GM04503 (cell line): Measurements from ENCODE around the gene ACADSB.

Source experiments
- DNase-seq: peaks from one replicate; pipeline ENCODE4 v3.0.0-alpha.2; 2012; ENCODE audit warnings: low read depth

ACADSB gene

DNA sequence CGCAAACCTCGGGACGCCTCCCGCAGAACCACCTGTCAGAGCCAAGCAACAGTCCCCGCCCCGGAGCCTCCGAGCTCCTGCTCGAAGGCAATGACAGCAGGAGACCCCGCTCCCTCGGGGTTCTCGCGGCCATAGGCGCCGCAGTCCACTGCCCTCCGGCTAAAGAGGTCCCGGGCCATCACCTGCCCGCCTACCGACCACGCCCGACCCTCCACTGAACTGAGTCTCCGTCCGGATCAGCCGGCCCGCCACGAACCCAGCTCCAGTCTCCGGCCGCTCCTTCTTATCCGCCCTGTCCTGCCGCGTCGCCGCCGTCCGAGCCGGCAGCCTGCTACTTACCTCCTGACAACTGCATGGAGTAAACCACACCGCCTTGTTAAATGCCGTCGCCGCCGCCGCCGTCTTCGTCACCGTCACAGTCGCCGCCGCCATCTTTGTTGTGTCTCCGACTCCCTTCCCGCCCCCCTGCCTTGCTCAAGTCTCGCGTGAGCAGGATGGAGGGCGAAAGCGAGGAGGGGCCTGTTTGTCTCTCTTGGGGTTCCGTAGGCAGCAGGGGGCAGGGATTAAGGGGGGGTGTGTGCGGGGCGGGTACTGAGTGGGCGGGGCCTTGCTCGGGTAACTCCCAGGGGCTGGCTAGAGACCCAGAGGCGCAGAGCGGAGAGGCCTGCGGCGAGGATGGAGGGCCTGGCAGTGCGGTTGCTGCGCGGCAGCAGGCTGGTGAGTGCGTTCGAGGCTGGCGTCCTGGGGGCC, at the start of gene ACADSB, which contains the start of gene IKZF5:
TSS of gene ACADSB (plus strand) at position 652 of the 750 bp plus-strand sequence. CDS start at position 676, 24 bp downstream.
TSS of gene IKZF5 (minus strand) at position 441 of the 750 bp plus-strand sequence. CDS start 10,170 bp downstream, outside the sequence.
- DNase-seq: peak; percentile 85

DNA sequence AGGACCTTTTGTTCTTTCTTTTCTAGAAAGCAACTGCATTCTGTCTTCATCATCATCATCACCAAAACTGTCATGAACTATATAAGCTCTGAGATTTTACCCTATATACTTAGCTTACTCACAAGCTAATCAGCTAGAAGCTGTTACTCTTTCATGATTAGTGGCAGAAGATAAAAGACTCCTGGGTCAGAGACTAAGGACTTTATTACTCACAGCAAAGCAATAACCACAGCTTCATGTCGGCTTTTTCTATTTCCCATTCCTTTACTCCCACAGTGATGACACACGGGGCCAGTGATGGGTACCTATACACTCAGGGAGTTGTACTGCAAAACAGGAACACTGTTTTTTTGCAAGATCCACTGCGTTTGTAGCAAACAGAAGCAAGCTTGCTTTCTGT, 46.4 kb upstream of the ACADSB start:
- no peak for DNase-seq

- DNase-seq: no peak
Observed at GRCh38 chr10:122966879-122967278, 41.9 kb upstream of the ACADSB start.

GRCh38 chr10:122968698-122969097, 40.1 kb upstream of the ACADSB start:
- DNase-seq: no peak

- no peak for DNase-seq
Observed at GRCh38 chr10:122974023-122974422, 34.8 kb upstream of the ACADSB start.

- DNase-seq: no peak
Observed at GRCh38 chr10:122974543-122975064, 34.2 kb upstream of the ACADSB start.

DNA sequence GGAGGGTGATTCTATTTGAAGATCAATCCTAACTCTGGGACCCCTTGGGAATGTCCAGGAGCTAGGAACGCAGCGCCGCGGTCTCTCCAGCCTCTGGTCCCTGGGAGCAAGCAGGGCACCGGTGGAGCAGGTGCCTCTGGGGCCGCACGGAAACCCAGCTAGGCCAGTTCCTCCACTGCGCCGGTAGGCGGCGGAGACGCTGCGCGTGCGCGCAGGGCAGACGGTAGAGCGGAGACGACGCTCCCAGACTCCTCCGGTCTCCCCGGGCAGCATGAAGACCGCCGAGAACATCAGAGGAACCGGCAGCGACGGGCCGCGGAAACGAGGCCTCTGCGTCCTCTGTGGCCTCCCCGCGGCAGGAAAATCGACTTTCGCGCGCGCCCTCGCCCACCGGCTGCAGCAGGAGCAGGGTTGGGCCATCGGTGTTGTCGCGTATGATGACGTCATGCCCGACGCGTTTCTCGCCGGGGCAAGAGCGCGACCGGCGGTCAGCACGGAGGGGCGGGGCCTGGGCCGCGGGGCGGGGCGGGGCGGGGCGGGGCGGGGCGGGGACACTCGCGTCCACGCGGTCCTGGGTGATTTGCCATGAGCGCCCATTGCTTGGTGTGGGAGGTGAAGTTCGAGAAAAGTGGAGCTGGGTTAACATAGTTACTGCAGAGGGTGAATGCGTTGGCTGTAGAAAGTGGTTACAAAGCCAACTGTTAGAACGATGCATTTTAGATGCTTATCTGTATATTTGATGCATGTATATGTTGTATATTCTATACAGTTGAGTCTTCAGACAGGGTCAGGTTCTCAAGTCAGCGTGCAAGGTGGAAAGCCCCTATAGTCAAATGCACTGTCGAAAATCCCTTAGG, 28.4 kb upstream of the ACADSB start, which contains the start of gene PSTK:
TSS of gene PSTK (plus strand) at position 193 of the 857 bp plus-strand sequence. CDS start at position 272, 79 bp downstream.
- peak; percentile 59 for DNase-seq

- DNase-seq: no peak
Observed at GRCh38 chr10:122981066-122981464, 27.7 kb upstream of the ACADSB start.

- DNase-seq: no peak
Observed at GRCh38 chr10:122983898-122984297, 24.9 kb upstream of the ACADSB start.

DNA sequence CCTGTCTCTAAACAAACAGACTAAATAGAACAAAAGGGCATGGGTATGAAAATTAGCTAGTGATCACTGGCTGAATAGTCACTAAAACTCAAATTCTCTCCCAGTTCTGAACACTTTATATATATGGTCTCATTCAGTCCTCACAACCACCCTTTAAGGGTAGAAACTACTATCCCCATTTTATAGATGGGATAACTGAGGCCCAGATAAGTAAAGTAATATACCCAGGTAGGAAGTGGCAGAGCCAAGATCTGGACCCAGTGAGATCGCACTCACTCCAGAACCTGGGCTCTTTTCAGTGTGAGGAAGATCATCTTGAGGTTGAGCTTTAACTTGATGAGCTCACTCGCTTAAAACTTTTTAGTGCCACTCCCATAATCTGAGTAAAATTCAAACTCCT, 24.1 kb upstream of the ACADSB start:
- no peak for DNase-seq

- no peak for DNase-seq
Observed at GRCh38 chr10:122986335-122986734, 22.5 kb upstream of the ACADSB start.

- DNase-seq: no peak
Observed at GRCh38 chr10:122988501-122988900, 20.3 kb upstream of the ACADSB start.

- no peak for DNase-seq
Observed at GRCh38 chr10:122990278-122990677, 18.5 kb upstream of the ACADSB start.

GRCh38 chr10:122992031-122992585, 16.7 kb upstream of the ACADSB start:
- DNase-seq: no peak

DNA sequence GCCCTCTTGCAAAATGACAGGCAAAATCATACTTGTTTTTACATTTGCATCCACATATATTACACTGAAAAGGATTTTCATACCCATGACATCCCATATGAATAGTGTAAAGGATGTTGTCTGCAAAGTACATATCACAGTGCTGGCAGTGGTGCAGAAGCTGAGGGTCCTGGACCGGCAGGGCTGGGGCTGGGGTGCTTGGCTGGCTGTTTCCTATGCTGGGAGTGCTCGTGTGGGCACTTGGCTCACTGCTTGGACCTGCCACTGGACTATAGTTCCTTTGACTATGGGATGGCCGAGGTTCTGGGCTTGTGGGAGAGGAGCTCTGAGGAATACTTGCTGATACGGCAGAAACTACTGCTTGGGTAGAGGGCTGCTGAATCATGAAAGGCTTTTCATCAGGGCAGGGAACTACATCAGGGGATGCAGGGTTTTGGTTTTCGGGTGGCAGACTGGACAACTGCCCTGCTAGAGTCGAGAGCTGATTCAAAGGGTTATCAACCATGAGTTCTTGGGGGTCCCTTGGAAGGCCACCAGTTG, 14.9 kb upstream of the ACADSB start:
- DNase-seq: no peak

- no peak for DNase-seq
Observed at GRCh38 chr10:122995936-122996335, 12.9 kb upstream of the ACADSB start.

DNA sequence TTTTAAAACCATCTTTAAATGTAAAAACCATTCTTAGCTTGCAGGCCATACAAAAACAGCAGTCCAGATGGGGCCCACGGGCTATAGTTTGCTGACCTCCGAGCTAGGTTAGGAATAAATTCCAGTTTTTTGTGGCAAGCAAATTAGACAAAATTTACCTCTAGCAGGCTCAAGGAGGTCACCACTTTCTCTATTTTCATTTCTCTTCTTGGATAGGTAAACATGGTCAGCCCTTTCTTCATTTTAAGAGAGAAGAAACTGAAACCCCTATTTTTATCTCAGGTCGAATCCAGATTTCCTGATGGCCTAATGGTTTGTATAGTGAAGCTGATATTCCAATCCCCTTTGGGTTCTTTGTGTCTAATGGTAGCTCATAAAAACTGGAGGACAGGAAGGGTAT, 10.9 kb upstream of the ACADSB start:
- DNase-seq: no peak

- DNase-seq: no peak
Observed at GRCh38 chr10:122998360-122998917, 10.4 kb upstream of the ACADSB start.

- DNase-seq: no peak
Observed at GRCh38 chr10:122998934-122999333, 9.9 kb upstream of the ACADSB start.

GRCh38 chr10:122999347-122999746, 9.5 kb upstream of the ACADSB start:
- DNase-seq: no peak

- no peak for DNase-seq
Observed at GRCh38 chr10:123000155-123000554, 8.7 kb upstream of the ACADSB start.

DNA sequence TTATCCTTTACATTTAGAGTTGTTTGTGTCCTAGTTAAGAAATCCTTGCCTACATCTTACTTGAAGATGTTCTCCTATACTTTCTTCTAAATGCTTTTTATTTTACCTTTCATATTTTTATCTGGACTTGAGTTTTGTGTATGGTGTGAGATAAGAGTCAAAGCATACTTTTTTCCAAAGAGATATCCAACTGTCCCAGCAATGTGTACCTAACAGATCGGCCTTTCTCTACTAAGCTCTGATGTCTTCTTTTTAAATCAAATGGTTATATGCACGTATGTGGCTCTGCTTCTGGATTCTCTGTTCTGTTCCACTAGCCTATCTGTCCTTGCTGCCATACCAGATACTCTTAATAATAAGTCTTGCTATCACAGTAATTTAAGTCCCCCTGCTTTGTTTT, 7.4 kb upstream of the ACADSB start:
- no peak for DNase-seq
